Liver (tissue), 9 donors: ENCODE measurements around the gene EPHB2. TPM values are rescaled to one million over a fixed set of nuclear protein-coding genes. Genes with fewer than 3 reads are reported as not detected.

Source experiments
- DNase-seq: peaks from one replicate; pipeline ENCODE4 v3.0.0-alpha.2; 2017; ENCODE audit warnings: low spot score
- H3K27ac ChIP-seq, 2 donors: one replicate each; pipeline ENCODE4 v1.7.0; 2013; ENCODE audit warnings: inconsistent platforms in 2 of 2, low read length in 2 of 2, control low read depth in 1 of 2, low read depth in 1 of 2, mild to moderate bottlenecking in 1 of 2
- H3K27me3 ChIP-seq, 4 donors: one replicate each; pipeline versions ENCODE4 v1.6.1 to v1.7.0; 2013; ENCODE audit warnings: low read length in 3 of 4, inconsistent platforms in 1 of 4, mild to moderate bottlenecking in 1 of 4, moderate library complexity in 1 of 4; ENCODE audit not compliant: control insufficient read depth in 4 of 4, insufficient read depth in 4 of 4
- H3K36me3 ChIP-seq, 4 donors: one replicate each; pipeline versions ENCODE4 v1.6.1 to v1.7.0; 2013; ENCODE audit warnings: low read length in 3 of 4, mild to moderate bottlenecking in 3 of 4, low read depth in 1 of 4, moderate library complexity in 1 of 4; ENCODE audit not compliant: control insufficient read depth in 4 of 4, insufficient read depth in 3 of 4
- H3K4me1 ChIP-seq, 4 donors: one replicate each; pipeline versions ENCODE4 v1.6.1 to v1.7.0; 2013; ENCODE audit warnings: low read length in 3 of 4, mild to moderate bottlenecking in 3 of 4, moderate library complexity in 1 of 4; ENCODE audit not compliant: control insufficient read depth in 4 of 4, insufficient read depth in 4 of 4
- H3K4me3 ChIP-seq, 3 donors: one replicate each; pipeline versions ENCODE4 v1.6.1 to v1.7.0; 2013; ENCODE audit warnings: low read length in 3 of 3, control low read depth in 1 of 3, low read depth in 1 of 3, mild to moderate bottlenecking in 1 of 3
- H3K9ac ChIP-seq, 2 donors: one replicate each; pipeline ENCODE4 v1.7.0; 2013; ENCODE audit warnings: low read length in 2 of 2, mild to moderate bottlenecking in 2 of 2, moderate library complexity in 2 of 2, control low read depth in 1 of 2, low read depth in 1 of 2
- H3K9me3 ChIP-seq, 4 donors: one replicate each; pipeline versions ENCODE4 v1.6.1 to v1.7.0; 2013; ENCODE audit warnings: low read length in 3 of 4; ENCODE audit not compliant: control insufficient read depth in 4 of 4
- EGR1 ChIP-seq, 2 donors: IDR thresholded peaks; 2 replicates each; pipeline ENCODE4 v1.6.1; 2016 to 2018; ENCODE audit warnings: antibody characterized with exemption in 2 of 2, low read depth in 2 of 2
- FOXA1 ChIP-seq: IDR thresholded peaks from 2 replicates; pipeline ENCODE4 v1.6.1; 2016; ENCODE audit warnings: antibody characterized with exemption
- FOXA2 ChIP-seq: IDR thresholded peaks from 2 replicates; pipeline ENCODE4 v1.6.1; 2016; ENCODE audit warnings: antibody characterized with exemption
- GABPA ChIP-seq, 2 donors: IDR thresholded peaks in 1 of 2; conservative IDR thresholded peaks in 1 of 2; 2 replicates each; pipeline ENCODE4 v1.6.1; 2016; ENCODE audit warnings: antibody characterized with exemption in 2 of 2, mild to moderate bottlenecking in 1 of 2, moderate library complexity in 1 of 2
- HNF4A ChIP-seq, 2 donors: conservative IDR thresholded peaks; 2 replicates each; pipeline ENCODE4 v1.6.1; 2016; ENCODE audit warnings: antibody characterized with exemption in 2 of 2, mild to moderate bottlenecking in 2 of 2
- HNF4G ChIP-seq: IDR thresholded peaks from 2 replicates; pipeline ENCODE4 v1.6.1; 2016; ENCODE audit warnings: antibody characterized with exemption
- JUND ChIP-seq, 2 donors: IDR thresholded peaks; 2 replicates each; pipeline ENCODE4 v1.6.1; 2016; ENCODE audit warnings: antibody characterized with exemption in 2 of 2
- NR2F2 ChIP-seq: IDR thresholded peaks from 2 replicates; pipeline ENCODE4 v1.6.1; 2016; ENCODE audit warnings: antibody characterized with exemption
- RAD21 ChIP-seq, 2 donors: IDR thresholded peaks; 2 replicates each; pipeline ENCODE4 v1.6.1; 2016; ENCODE audit warnings: antibody characterized with exemption in 2 of 2, mild to moderate bottlenecking in 2 of 2
- RXRA ChIP-seq, 2 donors: IDR thresholded peaks; 2 replicates each; pipeline ENCODE4 v1.6.1; 2017 to 2018; ENCODE audit warnings: antibody characterized with exemption in 2 of 2, mild to moderate bottlenecking in 1 of 2
- SP1 ChIP-seq: IDR thresholded peaks from 2 replicates; pipeline ENCODE4 v1.6.1; 2018; ENCODE audit warnings: antibody characterized with exemption, mild to moderate bottlenecking
- TAF1 ChIP-seq: conservative IDR thresholded peaks from 2 replicates; pipeline ENCODE4 v1.6.1; 2016; ENCODE audit warnings: antibody characterized with exemption, mild to moderate bottlenecking
- YY1 ChIP-seq: IDR thresholded peaks from 2 replicates; pipeline ENCODE4 v1.6.1; 2016; ENCODE audit warnings: antibody characterized with exemption, mild to moderate bottlenecking
- WGBS: extraction: QIAGEN DNeasy Blood & Tissue Kit; methylation state at CpG from one replicate; pipeline ENCODE4 v1.1.7; 2013; 5-methylcytosine and 5-hydroxymethylcytosine counted together
- polyA plus RNA-seq, 2 donors: library from polyadenylated mRNA; stranded (reverse) in 1 of 2; unstranded in 1 of 2; fragments of 200-250 nt in 1 of 2; fragments of >200 nt in 1 of 2; fragmentation: Nextera tagmentation in 1 of 2; extraction: Ambion mirVana in 1 of 2; gene quantifications; one replicate each; pipeline versions ENCODE4 v1.2.1 to v1.2.3, GENCODE V29; 2013 to 2015
- total RNA-seq, 2 donors: library from RNA; depleted of rRNA; stranded (reverse); fragments of >200 nt; gene quantifications; one replicate each; pipeline ENCODE4 v1.2.3, GENCODE V29; 2014
- TF ChIP-seq, protein P1 (sequence below): IDR thresholded peaks from 2 replicates; pipeline ENCODE4 v1.6.1; 2016; ENCODE audit warnings: antibody characterized with exemption
- TF ChIP-seq, protein P2 (sequence below): IDR thresholded peaks from 2 replicates; pipeline ENCODE4 v1.6.1; 2016; ENCODE audit warnings: antibody characterized with exemption
- TF ChIP-seq, protein P3 (sequence below): fragments of 150-350 bp; IDR thresholded peaks from 2 replicates; pipeline ENCODE4 v1.5.1; 2017; ENCODE audit warnings: improper control_type of control experiment, low read depth, low read length; ENCODE audit not compliant: missing input control
- TF ChIP-seq, protein P4 (sequence below): IDR thresholded peaks from 2 replicates; pipeline ENCODE4 v1.6.1; 2016; ENCODE audit warnings: antibody characterized with exemption, mild to moderate bottlenecking
- TF ChIP-seq, protein P5 (sequence below): IDR thresholded peaks from 2 replicates; pipeline ENCODE4 v1.6.1; 2016; ENCODE audit warnings: antibody characterized with exemption
- donor health status: healthy.
- donor health status: healthy.
- donor health status: healthy.
- donor health status: healthy.
- donor health status: healthy.

The EPHB2 gene
- total and polyA plus RNA-seq, 4 donors = 0.07 to 1.0 (median 0.38) TPM

DNA sequence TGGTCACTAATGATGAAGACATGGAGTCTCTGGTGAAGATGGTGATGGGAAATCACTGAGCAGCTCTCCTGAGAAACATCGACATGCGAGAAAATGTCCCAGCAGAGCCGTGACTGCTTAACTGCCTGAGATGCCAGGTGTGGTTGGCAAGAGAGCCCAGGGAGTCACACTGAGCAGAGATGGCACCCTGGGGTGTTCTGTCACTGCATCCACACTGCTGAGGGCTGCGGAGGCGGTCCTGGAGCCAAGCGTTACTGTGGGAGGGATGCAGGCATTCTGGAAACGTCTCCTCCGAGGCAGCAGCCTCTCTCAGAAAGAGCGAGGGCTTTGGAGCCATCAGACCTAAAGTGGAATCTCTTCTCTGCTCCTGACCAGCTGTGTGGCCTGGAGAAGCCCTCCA, 57.2 kb downstream of the EPHB2 start:
- no peaks in the 10 kb centered on the region for H3K9me3 ChIP-seq
- no peaks in the 10 kb centered on the region for H3K36me3 ChIP-seq
- DNase-seq = no peak
- TF ChIP-seq RXRA (IDR thresholded peaks at IDR 0.05) (no peak), YY1 (no peak), HNF4G (no peak), RAD21 (IDR thresholded peaks at IDR 0.05) (no peak), GABPA (IDR thresholded peaks at IDR 0.05 in 1 of 2, conservative IDR thresholded peaks at IDR 0.05 in 1 of 2) (no peak), SP1 (no peak), TAF1 (no peak), FOXA1 (no peak), HNF4A (conservative IDR thresholded peaks at IDR 0.05) (no peak), EGR1 (IDR thresholded peaks at IDR 0.05; ENCODE audit: low read depth in 2 of 2) (no peak), JUND (IDR thresholded peaks at IDR 0.05) (no peak), FOXA2 (no peak), NR2F2 (no peak)
- TF ChIP-seq, protein P1, sequence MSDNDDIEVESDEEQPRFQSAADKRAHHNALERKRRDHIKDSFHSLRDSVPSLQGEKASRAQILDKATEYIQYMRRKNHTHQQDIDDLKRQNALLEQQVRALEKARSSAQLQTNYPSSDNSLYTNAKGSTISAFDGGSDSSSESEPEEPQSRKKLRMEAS = no peak
- TF ChIP-seq, protein P2, sequence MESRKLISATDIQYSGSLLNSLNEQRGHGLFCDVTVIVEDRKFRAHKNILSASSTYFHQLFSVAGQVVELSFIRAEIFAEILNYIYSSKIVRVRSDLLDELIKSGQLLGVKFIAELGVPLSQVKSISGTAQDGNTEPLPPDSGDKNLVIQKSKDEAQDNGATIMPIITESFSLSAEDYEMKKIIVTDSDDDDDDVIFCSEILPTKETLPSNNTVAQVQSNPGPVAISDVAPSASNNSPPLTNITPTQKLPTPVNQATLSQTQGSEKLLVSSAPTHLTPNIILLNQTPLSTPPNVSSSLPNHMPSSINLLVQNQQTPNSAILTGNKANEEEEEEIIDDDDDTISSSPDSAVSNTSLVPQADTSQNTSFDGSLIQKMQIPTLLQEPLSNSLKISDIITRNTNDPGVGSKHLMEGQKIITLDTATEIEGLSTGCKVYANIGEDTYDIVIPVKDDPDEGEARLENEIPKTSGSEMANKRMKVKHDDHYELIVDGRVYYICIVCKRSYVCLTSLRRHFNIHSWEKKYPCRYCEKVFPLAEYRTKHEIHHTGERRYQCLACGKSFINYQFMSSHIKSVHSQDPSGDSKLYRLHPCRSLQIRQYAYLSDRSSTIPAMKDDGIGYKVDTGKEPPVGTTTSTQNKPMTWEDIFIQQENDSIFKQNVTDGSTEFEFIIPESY = no peak
- TF ChIP-seq, protein P3, sequence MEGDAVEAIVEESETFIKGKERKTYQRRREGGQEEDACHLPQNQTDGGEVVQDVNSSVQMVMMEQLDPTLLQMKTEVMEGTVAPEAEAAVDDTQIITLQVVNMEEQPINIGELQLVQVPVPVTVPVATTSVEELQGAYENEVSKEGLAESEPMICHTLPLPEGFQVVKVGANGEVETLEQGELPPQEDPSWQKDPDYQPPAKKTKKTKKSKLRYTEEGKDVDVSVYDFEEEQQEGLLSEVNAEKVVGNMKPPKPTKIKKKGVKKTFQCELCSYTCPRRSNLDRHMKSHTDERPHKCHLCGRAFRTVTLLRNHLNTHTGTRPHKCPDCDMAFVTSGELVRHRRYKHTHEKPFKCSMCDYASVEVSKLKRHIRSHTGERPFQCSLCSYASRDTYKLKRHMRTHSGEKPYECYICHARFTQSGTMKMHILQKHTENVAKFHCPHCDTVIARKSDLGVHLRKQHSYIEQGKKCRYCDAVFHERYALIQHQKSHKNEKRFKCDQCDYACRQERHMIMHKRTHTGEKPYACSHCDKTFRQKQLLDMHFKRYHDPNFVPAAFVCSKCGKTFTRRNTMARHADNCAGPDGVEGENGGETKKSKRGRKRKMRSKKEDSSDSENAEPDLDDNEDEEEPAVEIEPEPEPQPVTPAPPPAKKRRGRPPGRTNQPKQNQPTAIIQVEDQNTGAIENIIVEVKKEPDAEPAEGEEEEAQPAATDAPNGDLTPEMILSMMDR = no peak
- TF ChIP-seq, protein P4, sequence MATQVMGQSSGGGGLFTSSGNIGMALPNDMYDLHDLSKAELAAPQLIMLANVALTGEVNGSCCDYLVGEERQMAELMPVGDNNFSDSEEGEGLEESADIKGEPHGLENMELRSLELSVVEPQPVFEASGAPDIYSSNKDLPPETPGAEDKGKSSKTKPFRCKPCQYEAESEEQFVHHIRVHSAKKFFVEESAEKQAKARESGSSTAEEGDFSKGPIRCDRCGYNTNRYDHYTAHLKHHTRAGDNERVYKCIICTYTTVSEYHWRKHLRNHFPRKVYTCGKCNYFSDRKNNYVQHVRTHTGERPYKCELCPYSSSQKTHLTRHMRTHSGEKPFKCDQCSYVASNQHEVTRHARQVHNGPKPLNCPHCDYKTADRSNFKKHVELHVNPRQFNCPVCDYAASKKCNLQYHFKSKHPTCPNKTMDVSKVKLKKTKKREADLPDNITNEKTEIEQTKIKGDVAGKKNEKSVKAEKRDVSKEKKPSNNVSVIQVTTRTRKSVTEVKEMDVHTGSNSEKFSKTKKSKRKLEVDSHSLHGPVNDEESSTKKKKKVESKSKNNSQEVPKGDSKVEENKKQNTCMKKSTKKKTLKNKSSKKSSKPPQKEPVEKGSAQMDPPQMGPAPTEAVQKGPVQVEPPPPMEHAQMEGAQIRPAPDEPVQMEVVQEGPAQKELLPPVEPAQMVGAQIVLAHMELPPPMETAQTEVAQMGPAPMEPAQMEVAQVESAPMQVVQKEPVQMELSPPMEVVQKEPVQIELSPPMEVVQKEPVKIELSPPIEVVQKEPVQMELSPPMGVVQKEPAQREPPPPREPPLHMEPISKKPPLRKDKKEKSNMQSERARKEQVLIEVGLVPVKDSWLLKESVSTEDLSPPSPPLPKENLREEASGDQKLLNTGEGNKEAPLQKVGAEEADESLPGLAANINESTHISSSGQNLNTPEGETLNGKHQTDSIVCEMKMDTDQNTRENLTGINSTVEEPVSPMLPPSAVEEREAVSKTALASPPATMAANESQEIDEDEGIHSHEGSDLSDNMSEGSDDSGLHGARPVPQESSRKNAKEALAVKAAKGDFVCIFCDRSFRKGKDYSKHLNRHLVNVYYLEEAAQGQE = no peak
- TF ChIP-seq, protein P5, sequence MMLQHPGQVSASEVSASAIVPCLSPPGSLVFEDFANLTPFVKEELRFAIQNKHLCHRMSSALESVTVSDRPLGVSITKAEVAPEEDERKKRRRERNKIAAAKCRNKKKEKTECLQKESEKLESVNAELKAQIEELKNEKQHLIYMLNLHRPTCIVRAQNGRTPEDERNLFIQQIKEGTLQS = no peak
- H3K27me3 ChIP-seq = no peaks in the 10 kb centered on the region
- no peak overlapping the region for H3K9ac ChIP-seq
- no peaks in the 10 kb centered on the region for H3K4me1 ChIP-seq
- WGBS = 94% methylated on average over 9 of the region's 9 CpGs
- H3K4me3 ChIP-seq = no peak overlapping the region
- H3K27ac ChIP-seq = no peak overlapping the region
